NT2/D1 (cell line): ENCODE results near the gene PHF11.

Experiments used
- SUZ12 ChIP-seq: IDR thresholded peaks from 2 replicates; pipeline ENCODE4 v1.6.1; 2011; ENCODE audit not compliant: insufficient read length, insufficient read depth; ENCODE audit errors: extremely low read depth
- YY1 ChIP-seq: IDR thresholded peaks from 2 replicates; pipeline ENCODE4 v1.6.1; 2011; ENCODE audit not compliant: insufficient read length, insufficient read depth

- no peak for TF ChIP-seq YY1
- TF ChIP-seq SUZ12, result no peak
Observed at GRCh38 chr13:49527123-49527522, 31.4 kb downstream of the PHF11 start.
